ENCODE data around the gene SEMA6A. TPM values are rescaled to one million over a fixed set of nuclear protein-coding genes. Genes with fewer than 3 reads are reported as not detected.

The SEMA6A gene
- total and polyA plus RNA-seq, 10 of the 15 experiments (the other 5 are each of a cell fraction or from before 2014, with no cell fraction given) = 0.16 to 10.2 (median 1.1) TPM

DNA sequence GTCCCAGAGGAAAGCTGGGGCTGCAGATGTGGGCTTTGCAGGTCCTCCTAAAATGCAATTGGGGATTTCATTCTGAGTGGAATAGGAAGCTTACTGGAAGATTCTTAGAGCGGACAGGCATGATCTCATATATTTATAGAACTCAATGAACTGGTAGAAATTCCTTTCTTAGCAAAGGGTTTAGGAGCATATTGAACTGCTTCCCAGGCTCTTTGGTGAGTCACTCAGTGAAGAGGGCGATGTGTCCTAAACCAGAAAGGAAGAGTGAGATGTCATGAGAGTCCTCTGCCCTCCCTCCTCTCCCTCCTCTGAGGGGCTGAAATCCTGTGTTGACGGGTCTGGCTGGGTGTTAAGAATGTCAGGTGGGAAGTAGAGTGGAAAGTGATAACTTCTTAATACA is 26.3 kb upstream of the SEMA6A start:
- CTCF ChIA-PET = interaction anchor here (1.0 kb wide), 1 partner anchor 13 kb away, joined by 5 read pairs; no protein-coding TSS in a partner anchor
- Histone ChIP-seq H3K9ac (ENCODE audit: control insufficient read depth, insufficient read depth, low read length) (no peak overlapping the region), H3K4me2 (ENCODE audit: control insufficient read depth, insufficient read depth) (no peak overlapping the region), H3K4me1 (ENCODE audit: control insufficient read depth, insufficient read depth, low read length) (no peaks in the 10 kb centered on the region), H3K79me2 (ENCODE audit: control insufficient read depth, insufficient read depth, low read length) (no peaks in the 10 kb centered on the region), H2AFZ (ENCODE audit: control insufficient read depth, low read depth, low read length) (no peak overlapping the region), H3K9me3 (replicated peaks; ENCODE audit: control insufficient read depth, insufficient read depth, low read length) (no peaks in the 10 kb centered on the region; the same call in 2 of the 3 replicates), H4K20me1 (ENCODE audit: control insufficient read depth, insufficient read depth) (no peaks in the 10 kb centered on the region), H3K27me3 (replicated peaks in 1 of 2; ENCODE audit: control insufficient read depth in 2 of 2, insufficient read depth in 2 of 2, low read length in 1 of 2) (no peaks in the 10 kb centered on the region), H3K4me3 (no peak overlapping the region), H3K36me3 (ENCODE audit: control insufficient read depth in 2 of 2, insufficient read depth in 2 of 2, low read length in 1 of 2) (no peaks in the 10 kb centered on the region), H3K27ac (ENCODE audit: control insufficient read depth, insufficient read depth) (no peak overlapping the region)
- in situ Hi-C loops (cut with MboI) = no loop called here
- ATAC-seq (no peak), FAIRE-seq (no peak), DNase-seq (ENCODE audit: low read depth, low spot score) (no peak)
- POLR2A ChIA-PET = no interaction called here
- intact Hi-C loops (cut with micrococcal nuclease; ENCODE audit: unreplicated experiment) = no loop called here
- TF ChIP-seq ZNF207 (IDR thresholded peaks at IDR 0.05; ENCODE audit: borderline replicate concordance) (no peak), STAT3 (IDR thresholded peaks at IDR 0.05; ENCODE audit: low read depth, low read length) (no peak)
- 89% methylated on average over 3 of the region's 3 CpGs for WGBS (ENCODE audit: insufficient coverage, insufficient replicate concordance, low lambda C conversion rate, missing lambda C conversion rate)
- SMC1A ChIA-PET (ENCODE audit: uncharacterized antibody, unreplicated experiment) = interaction anchor here (0.6 to 2.9 kb wide), 8 partner anchors 8 to 72 kb away, joined by 3 to 22 read pairs (median 4); no protein-coding TSS in a partner anchor
- no TSS peak for BruUV-seq (replicated peaks)
- RAD21 ChIA-PET (ENCODE audit: unreplicated experiment) = interaction anchor here (1.1 to 1.4 kb wide), 3 partner anchors 11 to 26 kb away, joined by 4 to 8 read pairs (median 8); partner anchors contain the start of gene SEMA6A

DNA sequence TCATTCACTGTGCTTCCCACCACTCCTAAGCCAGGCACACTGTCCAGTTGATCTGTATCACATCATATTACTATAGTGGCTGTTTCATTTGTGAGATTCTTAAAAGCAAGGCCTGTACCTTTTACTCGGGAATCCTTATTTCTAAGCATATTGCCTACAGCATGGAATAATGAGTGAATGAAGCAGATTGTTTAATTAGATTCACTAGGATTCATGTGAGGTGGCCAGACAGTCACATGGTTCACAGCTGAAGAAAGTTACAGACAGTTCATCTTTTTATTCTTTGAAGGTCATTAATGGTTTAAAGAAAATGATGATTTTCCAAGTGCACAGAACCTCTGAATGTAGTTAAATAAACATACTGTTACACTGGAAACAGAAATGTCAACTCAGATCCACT is 24.3 kb upstream of the SEMA6A start:
- CTCF ChIA-PET = no interaction called here
- 96% methylated on average over 1 of the region's 1 CpG for WGBS (ENCODE audit: insufficient coverage, insufficient replicate concordance, low lambda C conversion rate, missing lambda C conversion rate)
- SMC1A ChIA-PET (ENCODE audit: uncharacterized antibody, unreplicated experiment) = interaction anchor here (9.9 kb wide), 1 partner anchor 12 kb away, joined by 110 read pairs; no protein-coding TSS in a partner anchor
- no peaks in the 10 kb centered on the region for H4K20me1 ChIP-seq (ENCODE audit: control insufficient read depth, insufficient read depth)
- RAD21 ChIA-PET (ENCODE audit: unreplicated experiment) = no interaction called here
- TF ChIP-seq BRCA1 (IDR thresholded peaks at IDR 0.05; ENCODE audit: low read depth, low read length) (no peak), HDAC2 (IDR thresholded peaks at IDR 0.05) (no peak), BCL11A (IDR thresholded peaks at IDR 0.05; ENCODE audit: low read depth, low read length) (no peak), NR2F1 (conservative IDR thresholded peaks at IDR 0.05) (no peak), MEF2B (IDR thresholded peaks at IDR 0.05; ENCODE audit: partially characterized antibody, poor library complexity, severe bottlenecking) (no peak), NFYB (IDR thresholded peaks at IDR 0.05; ENCODE audit: insufficient read depth, low read depth, low read length) (no peak), RAD51 (IDR thresholded peaks at IDR 0.05) (no peak), TCF7 (IDR thresholded peaks at IDR 0.05; ENCODE audit: borderline replicate concordance) (no peak), BHLHE40 (IDR thresholded peaks at IDR 0.05; ENCODE audit: borderline replicate concordance in 1 of 2, low read depth in 2 of 2, low read length in 1 of 2) (no peak), ZNF622 (IDR thresholded peaks at IDR 0.05) (no peak)
- TF ChIP-seq, protein P1, sequence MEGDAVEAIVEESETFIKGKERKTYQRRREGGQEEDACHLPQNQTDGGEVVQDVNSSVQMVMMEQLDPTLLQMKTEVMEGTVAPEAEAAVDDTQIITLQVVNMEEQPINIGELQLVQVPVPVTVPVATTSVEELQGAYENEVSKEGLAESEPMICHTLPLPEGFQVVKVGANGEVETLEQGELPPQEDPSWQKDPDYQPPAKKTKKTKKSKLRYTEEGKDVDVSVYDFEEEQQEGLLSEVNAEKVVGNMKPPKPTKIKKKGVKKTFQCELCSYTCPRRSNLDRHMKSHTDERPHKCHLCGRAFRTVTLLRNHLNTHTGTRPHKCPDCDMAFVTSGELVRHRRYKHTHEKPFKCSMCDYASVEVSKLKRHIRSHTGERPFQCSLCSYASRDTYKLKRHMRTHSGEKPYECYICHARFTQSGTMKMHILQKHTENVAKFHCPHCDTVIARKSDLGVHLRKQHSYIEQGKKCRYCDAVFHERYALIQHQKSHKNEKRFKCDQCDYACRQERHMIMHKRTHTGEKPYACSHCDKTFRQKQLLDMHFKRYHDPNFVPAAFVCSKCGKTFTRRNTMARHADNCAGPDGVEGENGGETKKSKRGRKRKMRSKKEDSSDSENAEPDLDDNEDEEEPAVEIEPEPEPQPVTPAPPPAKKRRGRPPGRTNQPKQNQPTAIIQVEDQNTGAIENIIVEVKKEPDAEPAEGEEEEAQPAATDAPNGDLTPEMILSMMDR (IDR thresholded peaks at IDR 0.05 in 2 of 3, conservative IDR thresholded peaks at IDR 0.05 in 1 of 3; ENCODE audit: control insufficient read depth in 2 of 3, extremely low read depth in 1 of 3, insufficient read depth in 1 of 3, low read depth in 3 of 3, low read length in 3 of 3) = no peak
- H3K27ac ChIP-seq (ENCODE audit: control insufficient read depth, insufficient read depth) = no peak overlapping the region
- ATAC-seq (no peak), FAIRE-seq (no peak), DNase-seq (ENCODE audit: low read depth, low spot score) (no peak)
- no peak overlapping the region for H3K9ac ChIP-seq (ENCODE audit: control insufficient read depth, insufficient read depth, low read length)
- H3K79me2 ChIP-seq (ENCODE audit: control insufficient read depth, insufficient read depth, low read length) = no peaks in the 10 kb centered on the region
- no peak overlapping the region for H2AFZ ChIP-seq (ENCODE audit: control insufficient read depth, low read depth, low read length)
- intact Hi-C loops (cut with micrococcal nuclease; ENCODE audit: unreplicated experiment) (no loop called here), in situ Hi-C loops (cut with MboI) (no loop called here)
- H3K4me3 ChIP-seq = no peak overlapping the region
- BruUV-seq (replicated peaks) = no TSS peak
- POLR2A ChIA-PET = interaction anchor here (1.3 kb wide), 1 partner anchor 11 kb away, joined by 3 read pairs; no protein-coding TSS in a partner anchor
- H3K9me3 ChIP-seq (replicated peaks; ENCODE audit: control insufficient read depth, insufficient read depth, low read length) = no peaks in the 10 kb centered on the region; the same call in 2 of the 3 replicates
- no peak overlapping the region for H3K4me2 ChIP-seq (ENCODE audit: control insufficient read depth, insufficient read depth)
- no peaks in the 10 kb centered on the region for H3K27me3 ChIP-seq (replicated peaks in 1 of 2; ENCODE audit: control insufficient read depth in 2 of 2, insufficient read depth in 2 of 2, low read length in 1 of 2)
- H3K4me1 ChIP-seq (ENCODE audit: control insufficient read depth, insufficient read depth, low read length) = no peaks in the 10 kb centered on the region
- H3K36me3 ChIP-seq (ENCODE audit: control insufficient read depth in 2 of 2, insufficient read depth in 2 of 2, low read length in 1 of 2) = no peaks in the 10 kb centered on the region
